ENCODE measurements around the gene MAML2.
A peak's percentile ranks its signal among the peaks of the same experiment; 100 is the strongest.

Gene MAML2

DNA sequence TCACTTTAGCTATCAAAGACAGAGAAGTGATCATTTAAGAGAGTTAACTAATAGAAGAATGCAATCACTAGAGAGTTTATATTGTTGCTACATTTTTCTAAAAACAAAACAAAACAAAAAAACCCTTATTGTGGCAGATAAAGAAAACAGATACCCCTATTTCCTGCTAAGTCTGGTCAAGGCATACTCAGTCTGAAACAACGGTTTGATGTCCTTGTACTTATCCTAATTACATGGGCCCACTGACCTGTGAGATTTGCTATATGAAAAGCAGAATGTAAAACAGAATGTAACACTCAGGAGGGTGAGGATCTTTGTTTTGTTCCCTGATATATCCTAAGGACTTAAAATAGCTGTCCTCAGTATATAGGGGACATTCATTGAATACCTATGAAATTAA lies 24.6 kb downstream of the MAML2 start:
- no peak for DNase-seq (ENCODE audit: low spot score)

- DNase-seq (ENCODE audit: low spot score), result peak; percentile 29
These were observed 25.0 kb downstream of the MAML2 start for GRCh38 chr11:96317985-96318384.

GRCh38 chr11:96317571-96317970 lies 25.4 kb downstream of the MAML2 start:
- DNase-seq (ENCODE audit: low spot score), result no peak

DNA sequence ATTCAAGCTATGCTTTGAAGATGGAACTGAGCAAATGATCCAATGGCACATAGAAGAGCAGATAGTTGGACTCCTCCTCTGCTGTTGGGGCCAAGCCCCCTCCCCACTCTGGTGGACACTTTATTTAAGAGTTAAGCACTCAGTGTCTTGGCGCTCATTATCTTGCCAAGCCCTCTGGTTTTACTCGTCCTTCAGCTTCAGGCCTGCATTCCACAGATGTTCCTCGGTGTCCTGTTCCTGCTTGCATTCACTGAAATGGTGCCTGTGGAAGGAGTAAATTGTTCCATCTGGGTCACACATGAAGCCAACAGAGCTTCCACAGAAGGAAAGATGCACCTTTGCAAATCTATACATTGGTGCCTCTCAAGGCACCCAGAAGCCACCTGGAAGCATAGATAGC lies 26.1 kb downstream of the MAML2 start:
- no peak for DNase-seq (ENCODE audit: low spot score)

- no peak for DNase-seq (ENCODE audit: low spot score)
These were observed 27.5 kb downstream of the MAML2 start for GRCh38 chr11:96315476-96315875.

- DNase-seq (ENCODE audit: low spot score), result peak; percentile 95
These were observed 28.5 kb downstream of the MAML2 start for GRCh38 chr11:96314326-96315020.

DNA sequence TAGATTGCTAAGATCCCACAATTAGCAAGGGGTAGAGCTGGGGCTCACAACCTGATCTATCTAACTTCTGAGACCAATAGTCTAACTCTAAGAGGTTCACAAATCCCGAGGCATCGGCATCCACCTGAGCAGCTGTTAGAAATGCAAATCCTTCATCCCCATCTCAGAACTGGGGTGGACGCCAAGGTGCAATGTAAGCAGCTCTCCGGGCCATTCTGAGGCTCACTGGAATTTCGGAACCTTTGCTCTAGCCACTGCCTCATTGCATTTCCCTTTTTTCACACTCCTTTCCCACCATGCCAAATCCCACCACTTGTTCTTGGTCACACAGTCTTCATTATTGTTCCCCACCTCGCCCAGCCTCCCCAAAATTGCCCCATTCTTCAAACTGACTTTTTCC lies 29.8 kb downstream of the MAML2 start:
- no peak for DNase-seq (ENCODE audit: low spot score)

DNA sequence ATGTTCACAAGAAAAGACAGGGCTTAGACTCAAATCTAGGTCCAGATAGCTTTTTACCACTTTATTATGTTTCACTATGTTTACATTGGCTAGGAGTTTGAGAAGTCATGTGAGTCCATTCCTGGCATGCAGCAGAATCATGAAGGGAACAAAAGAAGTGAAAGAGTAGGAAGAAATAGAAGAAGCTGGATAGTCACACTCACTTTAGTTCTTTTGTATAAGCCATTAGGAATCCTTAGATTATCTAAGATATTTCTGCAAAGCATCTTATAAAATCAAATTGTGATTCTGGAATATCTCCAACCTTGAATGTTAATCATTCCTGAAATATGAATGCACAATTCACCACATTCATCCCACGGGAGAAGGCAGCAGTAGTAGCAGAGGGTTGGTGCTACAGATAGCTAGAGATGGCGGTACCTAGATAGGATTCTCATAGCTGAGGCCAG lies 31.9 kb downstream of the MAML2 start:
- DNase-seq (ENCODE audit: low spot score), result no peak

- no peak for DNase-seq (ENCODE audit: low spot score)
These were observed 32.8 kb downstream of the MAML2 start for GRCh38 chr11:96310236-96310635.

GRCh38 chr11:96309643-96310017 lies 33.4 kb downstream of the MAML2 start:
- DNase-seq (ENCODE audit: low spot score), result no peak

DNA sequence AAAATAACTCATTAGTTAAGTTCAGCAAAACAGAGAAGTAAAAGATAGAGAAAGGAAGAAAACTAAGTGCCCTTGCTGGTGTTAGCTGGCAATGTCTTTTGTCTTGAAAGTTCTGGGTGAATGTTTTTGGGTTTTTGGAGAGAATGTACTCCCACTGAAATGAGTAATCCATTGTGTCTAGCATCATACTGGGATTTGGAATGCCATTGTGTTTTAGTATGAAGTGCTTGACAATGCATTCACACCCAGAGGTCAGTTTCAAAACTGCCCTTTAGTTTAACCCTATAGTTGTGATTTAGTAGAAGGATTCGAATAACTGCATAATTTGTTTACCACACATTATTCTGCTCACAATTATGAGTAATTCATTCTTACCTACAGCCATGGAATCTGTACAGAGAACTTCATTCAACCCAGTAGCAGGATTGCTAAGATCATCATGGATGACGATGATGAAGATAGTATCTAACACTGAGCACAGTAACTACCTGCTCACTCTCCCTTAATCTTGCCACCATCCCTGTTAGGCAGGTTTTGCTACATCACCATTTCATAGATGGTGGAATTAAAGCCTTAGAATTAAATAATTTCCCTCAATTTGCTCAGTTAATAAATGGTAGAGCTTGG lies 33.9 kb downstream of the MAML2 start:
- DNase-seq (ENCODE audit: low spot score), result no peak

GRCh38 chr11:96307776-96308140 lies 35.2 kb downstream of the MAML2 start:
- DNase-seq (ENCODE audit: low spot score), result peak; percentile 98

DNA sequence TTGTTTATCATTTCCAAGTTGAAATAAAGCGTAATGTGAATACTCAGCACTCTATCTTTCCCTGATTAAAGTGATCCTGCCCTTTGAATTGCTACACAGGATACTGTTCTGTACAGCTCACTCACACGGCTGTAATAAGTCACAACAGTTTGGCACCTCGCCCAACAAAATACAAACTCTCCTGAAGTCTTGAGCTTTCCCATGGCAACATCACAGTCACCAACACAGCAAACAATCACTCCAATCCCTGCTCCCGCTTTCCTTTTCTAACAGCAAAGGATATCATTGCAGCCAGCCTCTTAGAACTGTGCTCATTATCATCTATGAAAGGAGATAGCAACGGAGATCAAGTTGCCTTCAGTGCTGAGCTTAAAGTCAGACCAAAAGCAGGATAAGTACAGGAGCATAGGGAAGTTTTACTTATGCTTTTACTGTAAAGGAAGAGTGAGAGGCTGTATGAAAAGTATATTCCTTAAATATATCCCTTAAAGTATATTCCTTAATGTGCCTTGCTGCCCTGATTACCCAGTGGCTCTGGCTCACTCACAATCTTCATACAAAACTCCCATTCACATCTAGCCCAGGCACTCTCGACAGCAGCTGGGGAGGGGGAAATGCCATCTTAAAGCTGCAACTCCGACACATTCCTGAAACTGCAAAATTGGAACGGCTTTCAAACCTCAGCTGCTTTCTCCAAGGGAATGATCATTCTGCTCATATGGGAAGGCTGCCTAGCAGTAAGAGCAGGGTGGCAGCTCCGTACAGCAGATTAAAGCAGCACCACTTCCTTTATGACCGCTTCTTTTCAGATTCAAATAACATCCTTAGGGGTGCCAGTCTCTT lies 35.8 kb downstream of the MAML2 start:
- DNase-seq (ENCODE audit: low spot score), result peak; percentile 96

- DNase-seq (ENCODE audit: low spot score), result peak; percentile 35
These were observed 36.4 kb downstream of the MAML2 start for GRCh38 chr11:96306600-96306932.

- DNase-seq (ENCODE audit: low spot score), result no peak
These were observed 36.9 kb downstream of the MAML2 start for GRCh38 chr11:96306071-96306470.

DNA sequence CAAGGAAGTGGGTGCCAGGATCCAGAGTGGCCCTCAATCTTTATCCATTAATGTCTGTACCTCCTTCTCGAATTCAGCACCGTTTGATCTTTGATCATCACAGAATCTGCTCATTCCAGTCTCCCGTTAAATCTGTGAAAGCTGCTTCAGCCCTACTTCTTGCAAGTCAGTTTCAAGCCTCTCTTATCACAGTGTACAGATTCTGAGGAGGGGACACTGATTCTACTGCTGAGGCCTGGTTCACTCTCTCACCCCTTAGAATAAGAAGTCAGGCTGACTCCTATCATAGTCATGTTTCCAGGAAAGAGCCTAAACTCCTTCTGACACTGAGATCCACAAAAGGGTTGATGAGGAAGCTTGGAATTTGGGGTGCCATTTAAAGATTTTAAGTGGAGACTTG lies 39.0 kb downstream of the MAML2 start:
- no peak for DNase-seq (ENCODE audit: low spot score)

DNA sequence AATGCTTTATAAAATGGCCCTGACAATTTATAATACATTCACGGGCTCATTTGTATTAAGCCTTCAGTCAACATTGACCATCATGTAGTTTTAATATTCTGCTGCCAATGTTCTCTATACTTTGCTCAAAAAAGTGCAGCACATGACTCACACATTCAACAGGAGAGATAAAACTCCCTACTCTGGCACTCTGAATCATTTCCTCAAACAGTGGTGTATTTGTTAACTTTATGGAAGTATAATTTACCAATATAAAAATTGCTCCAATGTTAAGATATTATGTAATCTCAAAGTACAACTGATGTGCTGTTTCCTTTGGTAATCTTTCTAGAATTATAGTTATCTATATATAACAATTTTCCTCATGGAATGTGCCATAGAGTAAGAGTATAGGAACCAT lies 39.9 kb downstream of the MAML2 start:
- no peak for DNase-seq (ENCODE audit: low spot score)

DNA sequence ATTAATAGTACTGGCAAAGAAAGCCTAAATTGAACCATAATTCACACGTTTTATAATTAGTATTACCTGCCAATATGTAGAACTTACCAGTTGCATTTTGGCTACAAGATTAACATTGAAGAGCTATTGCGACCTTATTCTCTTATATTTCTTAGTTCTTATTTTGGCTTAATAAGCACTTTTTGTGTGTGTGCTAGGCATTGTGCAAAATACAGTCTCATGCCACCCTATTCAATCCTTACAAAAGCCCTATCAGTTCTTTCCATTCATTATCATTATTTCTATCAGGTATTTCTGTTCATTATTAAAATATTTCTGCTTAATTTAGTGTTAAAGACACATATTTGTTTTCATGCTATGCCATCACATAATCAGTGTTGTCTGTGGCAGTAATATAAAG lies 41.2 kb downstream of the MAML2 start:
- no peak for DNase-seq (ENCODE audit: low spot score)

DNA sequence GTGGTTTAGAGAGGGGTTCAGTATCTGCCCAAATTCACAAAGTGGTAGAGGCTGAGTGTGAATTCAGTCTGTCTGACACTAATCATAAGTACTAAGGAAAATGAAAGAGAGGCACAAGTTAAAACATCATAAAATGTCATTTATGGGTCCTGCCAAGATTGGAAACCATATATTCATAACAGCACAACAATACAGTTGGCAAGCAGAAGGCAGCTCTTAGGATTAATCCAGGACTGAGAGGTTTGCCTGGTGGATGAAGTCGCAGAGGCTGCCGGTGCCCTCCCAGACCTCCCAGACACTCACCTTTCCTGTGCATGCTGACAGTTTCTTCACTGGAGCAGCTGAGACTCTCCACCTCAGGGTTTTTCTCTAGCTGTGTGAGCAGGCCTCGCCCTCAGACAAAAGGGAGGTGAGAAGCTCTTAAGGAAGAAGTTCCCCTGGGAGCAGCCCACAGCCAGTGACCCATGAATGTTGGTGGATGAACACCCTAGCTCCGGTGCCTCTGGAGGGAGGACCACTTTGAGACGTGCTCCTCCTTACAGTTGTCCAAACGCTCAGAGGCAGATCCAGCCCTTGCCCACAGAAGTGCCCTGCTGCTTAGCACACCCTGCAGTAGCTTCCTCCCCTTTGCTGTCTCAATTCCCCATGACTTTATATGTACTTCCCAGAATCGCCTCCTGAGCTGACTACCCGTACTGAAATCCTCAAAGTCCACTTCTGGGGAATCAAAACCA lies 43.7 kb downstream of the MAML2 start:
- no peak for DNase-seq (ENCODE audit: low spot score)

- no peak for DNase-seq (ENCODE audit: low spot score)
These were observed 47.6 kb downstream of the MAML2 start for GRCh38 chr11:96295369-96295768.

- no peak for DNase-seq (ENCODE audit: low spot score)
These were observed 48.7 kb downstream of the MAML2 start for GRCh38 chr11:96294289-96294688.

DNA sequence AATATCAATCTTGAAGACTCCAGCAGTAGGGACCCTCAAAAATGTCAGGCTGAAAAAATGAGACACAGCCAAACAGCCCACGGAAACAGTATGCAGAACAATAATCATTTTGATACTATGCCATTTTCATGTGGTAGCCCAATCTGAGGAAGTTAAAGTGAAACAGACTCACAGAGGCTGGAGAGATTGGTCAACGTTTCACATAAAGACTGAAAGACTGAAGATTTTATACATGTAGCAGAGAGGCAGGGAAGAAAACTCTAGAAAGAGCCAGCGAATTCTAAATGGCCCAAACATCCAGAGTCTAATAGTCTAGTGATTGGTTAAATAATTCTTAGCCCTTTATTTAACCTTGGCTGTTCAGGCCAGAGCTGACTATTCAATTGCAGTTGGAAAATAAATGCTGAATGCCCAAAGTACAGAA lies 49.4 kb downstream of the MAML2 start:
- DNase-seq (ENCODE audit: low spot score), result no peak

GRCh38 chr11:96293109-96293508 lies 49.9 kb downstream of the MAML2 start:
- DNase-seq (ENCODE audit: low spot score), result no peak

All from SW480 (cell line).